Astrocyte (in vitro differentiated cells and primary cell): ENCODE results near the gene CDKN2AIP. TPM values are rescaled to one million over a fixed set of nuclear protein-coding genes. Genes with fewer than 3 reads are reported as not detected.

Experiments
- DNase-seq: peaks from one replicate; pipeline ENCODE4 v3.0.0-alpha.2; 2010; ENCODE audit warnings: low read depth
- FAIRE-seq: peaks from 2 replicates; lab custom pipeline; 2011; peaks lifted over from hg19 to GRCh38; lab: Jason Lieb, UNC
- H2AFZ ChIP-seq: 2 replicates; pipeline ENCODE4 v1.6.0; 2012; ENCODE audit warnings: low read depth, low read length, inconsistent platforms
- H3K27ac ChIP-seq: 2 replicates; pipeline ENCODE4 v1.5.1; 2011; ENCODE audit warnings: low read depth, low read length, inconsistent platforms
- H3K27me3 ChIP-seq: 2 replicates; pipeline ENCODE4 v1.6.0; 2011; ENCODE audit warnings: low read length, inconsistent platforms; ENCODE audit not compliant: insufficient read depth
- H3K36me3 ChIP-seq: 2 replicates; pipeline ENCODE4 v1.5.1; 2011; ENCODE audit warnings: low read length, inconsistent platforms; ENCODE audit not compliant: insufficient read depth
- H3K4me1 ChIP-seq: 2 replicates; pipeline ENCODE4 v1.5.1; 2011; ENCODE audit warnings: low read length, inconsistent platforms; ENCODE audit not compliant: insufficient read depth
- H3K4me2 ChIP-seq: 2 replicates; pipeline ENCODE4 v1.6.0; 2012; ENCODE audit warnings: low read length, inconsistent platforms
- H3K4me3 ChIP-seq: 2 replicates; pipeline ENCODE4 v1.5.1; 2011; ENCODE audit warnings: low read depth, mild to moderate bottlenecking, low read length, inconsistent platforms; ENCODE audit not compliant: insufficient read depth
- H3K79me2 ChIP-seq: 2 replicates; pipeline ENCODE4 v1.6.0; 2012; ENCODE audit warnings: mild to moderate bottlenecking, low read length, inconsistent platforms; ENCODE audit not compliant: insufficient read depth
- H3K9ac ChIP-seq: 2 replicates; pipeline ENCODE4 v1.6.0; 2012; ENCODE audit warnings: mild to moderate bottlenecking, low read length, inconsistent platforms
- H3K9me3 ChIP-seq: 2 replicates; pipeline ENCODE4 v1.5.1; 2012; ENCODE audit warnings: low read depth, mild to moderate bottlenecking, low read length, inconsistent platforms; ENCODE audit not compliant: insufficient read depth
- H4K20me1 ChIP-seq: 2 replicates; pipeline ENCODE4 v1.6.0; 2012; ENCODE audit warnings: low read length, inconsistent platforms; ENCODE audit not compliant: insufficient read depth
- H3K27ac Mint-ChIP-seq: one replicate; pipeline ENCODE4 v1.8.0; 2021; ENCODE audit warnings: mild to moderate bottlenecking, mixed read lengths; ENCODE audit not compliant: unreplicated experiment
- H3K27me3 Mint-ChIP-seq: one replicate; pipeline ENCODE4 v1.8.0; 2021; ENCODE audit warnings: low read depth, mixed read lengths; ENCODE audit not compliant: unreplicated experiment
- H3K36me3 Mint-ChIP-seq: one replicate; pipeline ENCODE4 v1.8.0; 2021; ENCODE audit warnings: low read depth, mixed read lengths; ENCODE audit not compliant: unreplicated experiment
- H3K4me1 Mint-ChIP-seq: one replicate; pipeline ENCODE4 v1.8.0; 2021; ENCODE audit warnings: low read depth, mixed read lengths; ENCODE audit not compliant: unreplicated experiment
- H3K4me3 Mint-ChIP-seq: one replicate; pipeline ENCODE4 v1.8.0; 2021; ENCODE audit warnings: mild to moderate bottlenecking, moderate library complexity, mixed read lengths; ENCODE audit not compliant: unreplicated experiment
- H3K9me3 Mint-ChIP-seq: one replicate; pipeline ENCODE4 v1.8.0; 2021; ENCODE audit warnings: mild to moderate bottlenecking, mixed read lengths; ENCODE audit not compliant: unreplicated experiment
- EZH2 ChIP-seq: IDR thresholded peaks from 2 replicates; pipeline ENCODE4 v1.6.1; 2012; ENCODE audit warnings: mild to moderate bottlenecking, low read length, inconsistent platforms; ENCODE audit not compliant: insufficient read depth
- total RNA-seq: library from RNA; stranded (reverse); gene quantifications from 2 replicates; pipeline ENCODE4 v1.2.1, GENCODE V29; 2021
- TF ChIP-seq, protein P1 (sequence below): IDR thresholded peaks from 2 replicates; pipeline ENCODE4 v1.5.1; 2011; ENCODE audit warnings: low read depth, mild to moderate bottlenecking, inconsistent platforms, low read length, moderate library complexity; ENCODE audit not compliant: insufficient read depth

The CDKN2AIP gene
- total RNA-seq, 1 donor from 2014 or later, result 11.6 TPM

DNA sequence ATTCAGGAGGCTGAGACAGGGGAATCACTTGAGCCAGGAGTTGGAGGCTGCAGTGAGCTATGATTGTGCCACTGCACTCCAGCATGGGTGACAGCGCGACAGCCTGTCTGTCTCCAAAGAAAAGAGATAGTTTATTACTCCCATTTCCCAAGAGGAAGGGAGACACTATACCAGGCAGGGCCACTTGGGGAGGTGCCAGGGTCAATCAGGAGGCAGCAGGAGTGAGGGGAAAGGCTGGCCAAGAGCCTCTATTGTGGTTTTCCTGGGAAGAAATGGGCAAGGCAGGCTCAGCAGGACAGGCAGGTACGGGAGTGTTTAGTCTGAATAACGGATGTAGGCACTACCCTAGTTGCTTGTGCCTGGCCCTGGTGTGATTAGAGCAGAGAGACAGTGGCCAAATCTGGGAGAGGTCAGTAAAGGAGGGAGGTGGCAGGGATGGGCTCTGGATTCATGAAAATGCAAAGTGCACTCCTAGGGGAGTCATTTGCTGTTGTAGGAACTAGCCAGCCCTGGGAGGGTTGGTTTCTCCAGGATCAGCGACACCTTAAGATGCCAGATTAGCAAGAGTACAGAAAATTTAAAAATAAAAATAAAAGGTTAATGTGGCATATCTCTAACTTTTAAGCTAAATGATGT lies 20.2 kb upstream of the CDKN2AIP start:
- Histone ChIP-seq H4K20me1 (no peaks in the 10 kb centered on the region), H3K4me1 (no peaks in the 10 kb centered on the region), H3K36me3 (no peaks in the 10 kb centered on the region), H3K4me3 (no peak overlapping the region), H3K27me3 (no peaks in the 10 kb centered on the region), H3K79me2 (no peaks in the 10 kb centered on the region), H3K4me2 (no peak overlapping the region), H3K27ac (no peak overlapping the region), H3K9me3 (no peaks in the 10 kb centered on the region), H2AFZ (no peak overlapping the region), H3K9ac (no peak overlapping the region)
- TF ChIP-seq EZH2, result no peak
- TF ChIP-seq, protein P1, sequence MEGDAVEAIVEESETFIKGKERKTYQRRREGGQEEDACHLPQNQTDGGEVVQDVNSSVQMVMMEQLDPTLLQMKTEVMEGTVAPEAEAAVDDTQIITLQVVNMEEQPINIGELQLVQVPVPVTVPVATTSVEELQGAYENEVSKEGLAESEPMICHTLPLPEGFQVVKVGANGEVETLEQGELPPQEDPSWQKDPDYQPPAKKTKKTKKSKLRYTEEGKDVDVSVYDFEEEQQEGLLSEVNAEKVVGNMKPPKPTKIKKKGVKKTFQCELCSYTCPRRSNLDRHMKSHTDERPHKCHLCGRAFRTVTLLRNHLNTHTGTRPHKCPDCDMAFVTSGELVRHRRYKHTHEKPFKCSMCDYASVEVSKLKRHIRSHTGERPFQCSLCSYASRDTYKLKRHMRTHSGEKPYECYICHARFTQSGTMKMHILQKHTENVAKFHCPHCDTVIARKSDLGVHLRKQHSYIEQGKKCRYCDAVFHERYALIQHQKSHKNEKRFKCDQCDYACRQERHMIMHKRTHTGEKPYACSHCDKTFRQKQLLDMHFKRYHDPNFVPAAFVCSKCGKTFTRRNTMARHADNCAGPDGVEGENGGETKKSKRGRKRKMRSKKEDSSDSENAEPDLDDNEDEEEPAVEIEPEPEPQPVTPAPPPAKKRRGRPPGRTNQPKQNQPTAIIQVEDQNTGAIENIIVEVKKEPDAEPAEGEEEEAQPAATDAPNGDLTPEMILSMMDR, result no peak
- no peak overlapping the region for H3K4me3 Mint-ChIP-seq
- H3K36me3 Mint-ChIP-seq, result no peaks in the 10 kb centered on the region
- DNase-seq, result no peak
- FAIRE-seq, result no peak
- H3K4me1 Mint-ChIP-seq, result peaks cover 4% of the 10 kb centered on the region
- no peaks in the 10 kb centered on the region for H3K9me3 Mint-ChIP-seq
- no peak overlapping the region for H3K27ac Mint-ChIP-seq
- no peaks in the 10 kb centered on the region for H3K27me3 Mint-ChIP-seq

GRCh38 chr4:183426507-183426906 lies 17.9 kb upstream of the CDKN2AIP start:
- Mint-ChIP-seq H3K36me3 (no peaks in the 10 kb centered on the region), H3K4me3 (no peak overlapping the region), H3K27me3 (peaks cover 5% of the 10 kb centered on the region), H3K27ac (no peak overlapping the region), H3K9me3 (no peaks in the 10 kb centered on the region), H3K4me1 (peaks cover 7% of the 10 kb centered on the region)
- H3K4me3 ChIP-seq, result no peak overlapping the region
- H3K4me2 ChIP-seq, result no peak overlapping the region
- H3K27me3 ChIP-seq, result no peaks in the 10 kb centered on the region
- no peak overlapping the region for H2AFZ ChIP-seq
- H3K79me2 ChIP-seq, result no peaks in the 10 kb centered on the region
- H3K9me3 ChIP-seq, result no peaks in the 10 kb centered on the region
- H4K20me1 ChIP-seq, result no peaks in the 10 kb centered on the region
- FAIRE-seq (no peak), DNase-seq (no peak)
- no peak overlapping the region for H3K27ac ChIP-seq
- H3K36me3 ChIP-seq, result no peaks in the 10 kb centered on the region
- no peaks in the 10 kb centered on the region for H3K4me1 ChIP-seq
- H3K9ac ChIP-seq, result no peak overlapping the region
- TF ChIP-seq, protein P1, result no peak
- TF ChIP-seq EZH2, result no peak

DNA sequence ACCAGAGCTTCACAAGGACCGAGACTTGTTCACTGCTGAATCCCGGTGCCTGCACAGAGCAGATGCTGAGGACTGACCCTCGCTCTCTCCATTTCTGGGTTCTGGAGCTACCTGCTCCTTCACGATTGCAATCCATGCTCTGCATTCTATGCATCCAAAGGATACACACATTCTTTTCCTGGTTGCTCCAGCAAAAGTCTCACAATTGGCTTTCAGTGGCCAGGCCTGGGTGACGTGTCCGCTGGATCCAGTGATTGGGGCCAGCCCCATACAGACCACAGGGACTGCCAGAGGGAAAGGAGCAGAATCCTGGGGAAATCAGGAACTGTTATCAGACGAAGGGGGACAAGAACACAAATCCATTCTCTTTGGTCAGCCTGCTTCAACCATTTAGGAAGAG lies 14.9 kb upstream of the CDKN2AIP start:
- no peak for TF ChIP-seq EZH2
- Mint-ChIP-seq H3K4me1 (peaks cover 3% of the 10 kb centered on the region), H3K36me3 (no peaks in the 10 kb centered on the region), H3K9me3 (no peaks in the 10 kb centered on the region), H3K27ac (no peak overlapping the region), H3K27me3 (peaks cover 5% of the 10 kb centered on the region), H3K4me3 (no peak overlapping the region)
- Histone ChIP-seq H3K79me2 (no peaks in the 10 kb centered on the region), H3K4me1 (no peaks in the 10 kb centered on the region), H2AFZ (no peak overlapping the region), H3K27ac (no peak overlapping the region), H3K4me2 (no peak overlapping the region), H3K9ac (no peak overlapping the region), H3K27me3 (no peaks in the 10 kb centered on the region), H3K9me3 (no peaks in the 10 kb centered on the region), H3K4me3 (no peak overlapping the region), H4K20me1 (no peaks in the 10 kb centered on the region), H3K36me3 (no peaks in the 10 kb centered on the region)
- FAIRE-seq (no peak), DNase-seq (no peak)
